GM21529 (cell line): ENCODE data around the gene PRDM16.

Experiments used
- ATAC-seq: cut with Tn5 transposase; IDR thresholded peaks from one replicate; pipeline ENCODE4 v1.9.1; 2021; ENCODE audit not compliant: unreplicated experiment

PRDM16 gene

GRCh38 chr1:3347257-3348020 is 278.4 kb downstream of the PRDM16 start:
- no peak for ATAC-seq

GRCh38 chr1:3348196-3348865 is 279.3 kb downstream of the PRDM16 start:
- no peak for ATAC-seq

- ATAC-seq: no peak
These were observed 280.4 kb downstream of the PRDM16 start for GRCh38 chr1:3349161-3349967.

GRCh38 chr1:3349968-3350299 is 280.9 kb downstream of the PRDM16 start:
- no peak for ATAC-seq

GRCh38 chr1:3350506-3351261 is 281.7 kb downstream of the PRDM16 start:
- no peak for ATAC-seq

- ATAC-seq: no peak
These were observed 282.7 kb downstream of the PRDM16 start for GRCh38 chr1:3351449-3352298.

- no peak for ATAC-seq
These were observed 283.4 kb downstream of the PRDM16 start for GRCh38 chr1:3352299-3352951.

- ATAC-seq: no peak
These were observed 283.9 kb downstream of the PRDM16 start for GRCh38 chr1:3352952-3353331.

- ATAC-seq: no peak
These were observed 284.9 kb downstream of the PRDM16 start for GRCh38 chr1:3353876-3354275.

- ATAC-seq: no peak
These were observed 286.1 kb downstream of the PRDM16 start for GRCh38 chr1:3355089-3355488.

GRCh38 chr1:3355894-3356826 is 287.2 kb downstream of the PRDM16 start:
- no peak for ATAC-seq

- ATAC-seq: no peak
These were observed 287.9 kb downstream of the PRDM16 start for GRCh38 chr1:3356827-3357460.

GRCh38 chr1:3357526-3358297 is 288.7 kb downstream of the PRDM16 start:
- no peak for ATAC-seq

- no peak for ATAC-seq
These were observed 290.3 kb downstream of the PRDM16 start for GRCh38 chr1:3359351-3359750.

GRCh38 chr1:3359756-3360440 is 290.9 kb downstream of the PRDM16 start:
- ATAC-seq: no peak

GRCh38 chr1:3360646-3361257 is 291.7 kb downstream of the PRDM16 start:
- ATAC-seq: no peak
